GM19395 (cell line): ENCODE measurements around the gene PRELID2.
"Not testable (repeated sequence)": the region's sequence is repeated elsewhere in the genome, so short reads cannot be mapped to it uniquely, and the experiment has no call there.

ENCODE experiments used
- ATAC-seq: cut with Tn5 transposase; IDR thresholded peaks from one replicate; pipeline ENCODE4 v1.9.1; 2021; ENCODE audit warnings: mild to moderate bottlenecking, moderate library complexity; ENCODE audit not compliant: unreplicated experiment

PRELID2 gene

DNA sequence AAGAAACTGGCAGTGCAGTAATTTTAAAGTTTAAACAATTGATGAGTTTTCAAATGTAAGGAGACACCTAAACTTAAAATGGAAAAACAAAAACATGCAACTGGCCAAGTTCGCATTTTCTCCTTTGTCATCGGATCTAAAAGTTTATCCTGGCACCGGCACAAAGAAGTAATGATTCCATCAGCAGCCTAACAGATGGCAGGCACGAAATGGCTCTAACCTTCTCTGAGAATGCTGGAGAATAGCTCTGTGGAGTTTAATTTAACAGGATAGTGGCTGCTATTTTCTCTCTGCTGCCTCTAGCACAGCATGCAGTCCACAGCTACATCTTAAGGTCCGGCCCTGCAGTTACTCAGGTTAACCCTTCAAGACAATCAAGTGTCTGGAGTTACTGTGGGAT, 82.2 kb downstream of the PRELID2 start:
- ATAC-seq: no peak

DNA sequence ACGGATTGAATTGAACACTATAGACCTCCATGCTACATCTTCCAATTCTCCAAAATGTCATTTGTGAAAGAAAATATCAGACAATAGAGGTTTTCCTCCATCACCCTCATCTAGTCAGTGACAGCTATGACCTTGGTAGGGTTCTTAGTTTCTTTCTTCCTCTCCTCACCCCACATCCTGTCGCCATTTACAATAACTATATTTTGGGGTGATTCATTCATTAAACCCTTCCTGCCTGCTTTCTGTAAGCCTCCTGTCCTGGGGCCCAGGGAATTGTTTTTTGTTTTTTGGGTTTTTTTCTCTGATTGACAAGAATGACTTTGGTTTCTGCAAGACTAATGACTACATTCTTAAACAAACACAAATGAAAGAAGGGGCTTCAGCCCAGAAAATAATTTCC, 82.6 kb downstream of the PRELID2 start:
- no peak for ATAC-seq

- no peak for ATAC-seq
Measured at GRCh38 chr5:145750199-145750598, 84.9 kb downstream of the PRELID2 start.

GRCh38 chr5:145743396-145744061, 91.6 kb downstream of the PRELID2 start:
- ATAC-seq: no peak

DNA sequence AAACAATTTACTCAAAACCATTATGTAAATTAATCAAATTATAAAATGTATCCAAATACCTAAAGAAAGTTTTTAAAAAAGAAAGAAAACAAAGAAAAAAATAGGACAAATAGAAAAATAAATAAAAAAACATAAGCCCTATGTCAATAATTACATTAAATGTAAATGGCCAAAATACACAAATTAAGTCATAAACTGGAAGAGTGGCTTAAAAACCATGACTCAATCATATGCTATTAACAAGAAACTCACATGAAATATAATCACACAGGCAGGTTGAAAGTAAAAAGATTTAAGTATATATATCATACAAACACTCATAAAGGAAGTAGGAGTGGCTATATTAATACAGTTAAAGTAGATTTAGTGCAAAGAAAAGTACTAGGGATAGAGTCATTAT, 95.3 kb downstream of the PRELID2 start:
- no peak for ATAC-seq

DNA sequence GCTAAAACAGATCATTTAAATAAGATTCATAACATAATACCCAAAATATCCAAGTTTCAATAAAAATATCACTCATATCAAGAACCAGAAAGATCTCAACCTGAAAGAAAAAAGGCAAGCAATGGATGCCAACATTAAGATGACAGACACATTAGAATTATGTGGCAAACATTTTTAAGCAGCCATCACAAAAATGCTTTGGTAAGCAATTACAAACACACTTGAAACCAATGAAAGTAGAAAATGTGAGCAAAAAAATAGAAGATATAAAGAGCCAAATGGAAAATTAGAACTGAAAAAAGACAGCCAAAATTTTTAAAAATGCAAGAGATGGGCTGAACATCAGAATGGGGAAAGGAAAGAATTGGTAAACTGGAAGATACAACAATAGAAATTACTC, 96.9 kb downstream of the PRELID2 start:
- no peak for ATAC-seq

DNA sequence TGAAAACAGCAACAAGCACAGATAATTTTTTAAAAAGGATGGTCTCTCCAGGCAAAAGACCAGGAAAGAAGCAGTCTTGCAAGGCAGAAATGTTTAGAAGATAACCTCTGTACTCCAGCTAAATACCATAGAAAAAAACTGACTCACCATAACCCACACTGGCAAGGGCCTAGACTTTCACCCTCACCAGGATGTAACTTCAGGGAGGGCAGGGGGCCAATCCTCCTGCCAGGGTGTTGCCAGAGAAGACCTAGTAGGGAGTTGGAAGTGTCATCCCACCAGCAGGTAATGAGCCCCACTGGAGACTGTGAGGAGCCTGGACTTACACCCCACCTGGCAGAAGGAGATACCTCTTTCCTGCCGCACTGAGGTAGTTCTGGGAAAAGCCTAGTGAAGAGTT, 97.6 kb downstream of the PRELID2 start:
- no peak for ATAC-seq

DNA sequence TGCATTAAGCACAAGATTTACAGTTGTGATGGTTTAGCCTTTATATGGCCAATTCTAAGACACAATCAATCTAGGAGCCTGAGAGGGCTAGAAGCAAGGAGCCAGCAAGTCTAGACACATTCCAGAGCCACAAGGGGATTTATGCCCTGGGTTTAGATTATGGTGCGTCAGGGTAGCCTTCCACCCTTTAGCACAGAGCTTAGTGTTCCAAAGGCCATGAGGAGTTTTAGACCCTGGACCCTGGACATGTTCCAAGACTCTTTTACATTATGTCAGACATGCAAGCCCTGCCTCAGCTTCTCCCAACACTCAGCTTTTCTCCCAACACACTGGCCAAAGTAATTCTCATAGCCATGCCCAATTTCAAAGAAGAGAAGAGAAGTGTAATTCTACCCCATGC, 105.2 kb downstream of the PRELID2 start:
- ATAC-seq: not testable (repeated sequence)

DNA sequence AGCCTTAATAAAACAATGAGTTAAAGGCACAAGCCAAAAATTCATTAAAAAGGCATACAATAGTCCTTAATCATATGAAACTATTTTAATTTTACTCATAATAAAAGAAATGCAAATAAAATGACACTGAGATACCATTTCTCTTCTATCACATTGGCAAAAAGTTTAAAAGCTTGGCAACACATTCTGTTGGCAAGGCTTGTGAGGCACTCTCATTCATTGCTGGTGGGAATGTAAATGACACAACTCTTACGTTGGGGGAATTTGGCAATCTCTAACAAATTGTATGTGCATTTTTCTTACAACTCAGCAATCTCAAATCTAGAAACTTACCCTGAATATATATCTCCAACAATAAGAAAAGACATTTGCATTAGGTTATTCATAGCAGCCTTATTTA, 111.6 kb downstream of the PRELID2 start:
- no peak for ATAC-seq

DNA sequence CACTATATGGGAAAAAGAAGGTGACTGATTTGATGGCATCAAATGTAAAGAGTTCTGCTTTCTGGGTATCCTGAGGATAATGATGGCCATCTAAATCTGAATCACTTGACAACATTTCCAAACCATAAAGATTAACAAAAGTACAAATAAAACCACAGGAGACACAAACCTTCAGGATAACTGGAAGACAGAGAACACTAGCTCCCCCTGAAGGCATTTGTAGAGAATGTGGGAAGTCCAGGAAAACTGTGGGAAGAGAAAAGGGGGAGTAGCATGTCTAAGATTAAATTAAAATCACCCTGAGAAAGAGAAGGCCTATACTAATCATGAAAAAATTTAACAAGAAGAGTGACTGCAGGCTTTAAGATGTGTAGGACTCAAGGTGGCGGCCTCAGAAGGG, 116.2 kb downstream of the PRELID2 start:
- ATAC-seq: no peak

GRCh38 chr5:145715412-145715811, 119.7 kb downstream of the PRELID2 start:
- ATAC-seq: no peak

GRCh38 chr5:145712245-145712644, 122.9 kb downstream of the PRELID2 start:
- no peak for ATAC-seq

GRCh38 chr5:145711417-145711816, 123.7 kb downstream of the PRELID2 start:
- ATAC-seq: no peak
